HUDEP-2 (cell line): Measurements from ENCODE around the gene ANKRD49.
A peak's percentile ranks its signal among the peaks of the same experiment; 100 is the strongest.

ENCODE experiments used
- DNase-seq, 76 experiments: peaks; one replicate each; lab custom pipeline; 2025; ENCODE audit not compliant: unreplicated experiment in 76 of 76; lab: John Stamatoyannopoulos, UW

Gene ANKRD49

GRCh38 chr11:94543695-94544645 lies 50.2 kb downstream of the ANKRD49 start, which contains the start of gene FUT4:
Gene FUT4 (plus strand): TSS chr11:94543921. CDS start chr11:94544134, 213 bp downstream.
- peak in 55 of 76 experiments; percentile 2 to 78 (median 39) for DNase-seq

GRCh38 chr11:94544646-94545263 lies 51.0 kb downstream of the ANKRD49 start:
- no peak for DNase-seq

GRCh38 chr11:94545264-94546161 lies 51.7 kb downstream of the ANKRD49 start:
- no peak for DNase-seq

GRCh38 chr11:94546162-94546470 lies 52.3 kb downstream of the ANKRD49 start:
- no peak for DNase-seq

GRCh38 chr11:94546886-94547285 lies 53.1 kb downstream of the ANKRD49 start:
- no peak for DNase-seq

GRCh38 chr11:94549146-94549545 lies 55.4 kb downstream of the ANKRD49 start:
- DNase-seq, result no peak
